HEK293T (cell line): ENCODE measurements around the gene UGCG.

Experiments
- CTCF ChIA-PET: fragments of 350-600 bp; formaldehyde crosslinking; extraction: SDS; loops from one replicate; lab custom pipeline; 2021; ENCODE audit warnings: antibody characterized with exemption, inconsistent platforms; lab: Yijun Ruan, JAX
- POLR2A ChIA-PET: fragments of 350-600 bp; formaldehyde crosslinking; extraction: SDS; loops from one replicate; lab custom pipeline; 2020; ENCODE audit warnings: antibody characterized with exemption, inconsistent platforms; lab: Yijun Ruan, JAX
- DNase-seq: peaks from one replicate; pipeline ENCODE4 v3.0.0; 2012; ENCODE audit warnings: mixed read lengths; ENCODE audit errors: extremely low spot score
- ARNT ChIP-seq: fragments of 450-650 bp; IDR thresholded peaks from 2 replicates; pipeline ENCODE4 v1.6.1; 2017; ENCODE audit warnings: mild to moderate bottlenecking
- BHLHE40 ChIP-seq: fragments of 450-650 bp; IDR thresholded peaks from 2 replicates; pipeline ENCODE4 v1.6.1; 2016; ENCODE audit warnings: mild to moderate bottlenecking, moderate library complexity, borderline replicate concordance
- CTBP1 ChIP-seq: fragments of 450-650 bp; IDR thresholded peaks from 2 replicates; pipeline ENCODE4 v1.6.1; 2016; ENCODE audit warnings: borderline replicate concordance
- ELF4 ChIP-seq: fragments of 450-650 bp; IDR thresholded peaks from 2 replicates; pipeline ENCODE4 v1.6.1; 2017; ENCODE audit warnings: antibody characterized with exemption
- FOXA1 ChIP-seq: fragments of 450-650 bp; IDR thresholded peaks from 2 replicates; pipeline ENCODE4 v1.6.1; 2016; ENCODE audit warnings: mild to moderate bottlenecking
- FOXK2 ChIP-seq: fragments of 450-650 bp; IDR thresholded peaks from 2 replicates; pipeline ENCODE4 v1.6.1; 2016; ENCODE audit warnings: mild to moderate bottlenecking
- FOXM1 ChIP-seq: fragments of 450-650 bp; IDR thresholded peaks from 2 replicates; pipeline ENCODE4 v1.6.1; 2017; ENCODE audit warnings: mild to moderate bottlenecking, borderline replicate concordance
- HDGF ChIP-seq: fragments of 450-650 bp; IDR thresholded peaks from 2 replicates; pipeline ENCODE4 v1.6.1; 2017; ENCODE audit warnings: antibody characterized with exemption, borderline replicate concordance
- L3MBTL2 ChIP-seq: fragments of 450-650 bp; conservative IDR thresholded peaks from 2 replicates; pipeline ENCODE4 v1.6.1; 2016; ENCODE audit warnings: mild to moderate bottlenecking
- LEF1 ChIP-seq: fragments of 450-650 bp; IDR thresholded peaks from 2 replicates; pipeline ENCODE4 v1.6.1; 2017; ENCODE audit warnings: mild to moderate bottlenecking, borderline replicate concordance
- NFRKB ChIP-seq: fragments of 450-650 bp; IDR thresholded peaks from 2 replicates; pipeline ENCODE4 v1.6.1; 2016; ENCODE audit warnings: mild to moderate bottlenecking, moderate library complexity
- SP1 ChIP-seq: fragments of 450-650 bp; IDR thresholded peaks from 2 replicates; pipeline ENCODE4 v1.6.1; 2017
- SUZ12 ChIP-seq: fragments of 450-650 bp; IDR thresholded peaks from 2 replicates; pipeline ENCODE4 v1.6.1; 2016; ENCODE audit warnings: mild to moderate bottlenecking
- TARDBP ChIP-seq: fragments of 450-650 bp; IDR thresholded peaks from 2 replicates; pipeline ENCODE4 v1.6.1; 2016
- ZNF384 ChIP-seq: fragments of 450-650 bp; IDR thresholded peaks from 2 replicates; pipeline ENCODE4 v1.6.1; 2016
- TF ChIP-seq, protein P1 (sequence below): fragments of 450-650 bp; IDR thresholded peaks from 2 replicates; pipeline ENCODE4 v1.6.1; 2016

Gene UGCG

DNA sequence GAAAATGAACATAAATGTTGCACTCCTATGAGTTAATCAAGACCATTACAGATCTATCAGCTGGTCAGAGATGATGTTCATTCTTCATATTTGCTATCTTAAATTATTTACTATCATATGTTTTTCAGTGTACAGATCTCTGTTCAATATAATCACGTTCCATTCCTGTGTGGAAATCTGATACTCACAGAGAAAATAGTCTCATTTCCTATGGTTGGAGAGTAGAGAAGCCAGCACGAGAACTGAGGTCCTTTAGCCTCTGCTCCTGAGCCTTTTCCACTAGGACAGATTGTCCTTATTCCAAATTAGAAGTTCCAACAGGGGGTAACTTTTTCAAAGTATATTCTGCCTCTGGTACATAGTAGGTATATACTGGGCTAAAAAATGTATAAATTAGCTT, 29.2 kb downstream of the UGCG start:
- DNase-seq: no peak
- TF ChIP-seq ARNT: no peak
- no peak for TF ChIP-seq LEF1
- TF ChIP-seq SP1: no peak
- TF ChIP-seq ELF4: no peak
- no peak for TF ChIP-seq FOXM1
- TF ChIP-seq BHLHE40: no peak
- TF ChIP-seq, protein P1, sequence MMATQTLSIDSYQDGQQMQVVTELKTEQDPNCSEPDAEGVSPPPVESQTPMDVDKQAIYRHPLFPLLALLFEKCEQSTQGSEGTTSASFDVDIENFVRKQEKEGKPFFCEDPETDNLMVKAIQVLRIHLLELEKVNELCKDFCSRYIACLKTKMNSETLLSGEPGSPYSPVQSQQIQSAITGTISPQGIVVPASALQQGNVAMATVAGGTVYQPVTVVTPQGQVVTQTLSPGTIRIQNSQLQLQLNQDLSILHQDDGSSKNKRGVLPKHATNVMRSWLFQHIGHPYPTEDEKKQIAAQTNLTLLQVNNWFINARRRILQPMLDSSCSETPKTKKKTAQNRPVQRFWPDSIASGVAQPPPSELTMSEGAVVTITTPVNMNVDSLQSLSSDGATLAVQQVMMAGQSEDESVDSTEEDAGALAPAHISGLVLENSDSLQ: no peak
- CTCF ChIA-PET: no interaction called here
- POLR2A ChIA-PET: interaction anchor here (0.9 to 1.1 kb wide), 2 partner anchors 11 to 29 kb away, joined by 3 to 4 read pairs; partner anchors contain the start of gene UGCG

DNA sequence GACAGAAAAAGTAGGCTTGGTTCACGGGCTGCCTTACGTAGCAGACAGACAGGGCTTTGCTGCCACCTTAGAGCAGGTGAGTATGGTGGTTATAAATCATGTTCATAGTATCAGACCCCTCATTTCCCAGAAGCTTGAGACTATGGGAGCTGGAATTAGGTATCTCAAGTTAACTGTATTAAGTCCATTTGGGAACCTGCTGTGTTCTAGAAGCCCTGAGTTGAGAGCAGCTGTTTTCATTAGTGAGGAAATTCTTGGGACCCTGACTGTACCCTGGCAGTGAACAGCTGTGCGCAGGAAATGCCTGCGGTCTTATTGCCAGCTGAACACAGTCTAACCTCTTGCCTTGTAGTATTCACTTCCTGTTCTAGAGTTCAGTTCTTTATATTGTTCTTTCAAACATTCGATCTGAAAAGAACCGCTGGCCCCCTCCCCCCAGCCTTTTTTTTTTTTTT, 29.8 kb downstream of the UGCG start:
- TF ChIP-seq TARDBP: no peak
- TF ChIP-seq, protein P1: no peak
- TF ChIP-seq FOXM1: no peak
- TF ChIP-seq CTBP1: no peak
- TF ChIP-seq NFRKB: no peak
- TF ChIP-seq BHLHE40: no peak
- DNase-seq: no peak
- ChIA-PET POLR2A (interaction anchor here (0.9 to 1.1 kb wide), 2 partner anchors 10 to 30 kb away, joined by 3 to 4 read pairs; partner anchors contain the start of gene UGCG), CTCF (no interaction called here)

DNA sequence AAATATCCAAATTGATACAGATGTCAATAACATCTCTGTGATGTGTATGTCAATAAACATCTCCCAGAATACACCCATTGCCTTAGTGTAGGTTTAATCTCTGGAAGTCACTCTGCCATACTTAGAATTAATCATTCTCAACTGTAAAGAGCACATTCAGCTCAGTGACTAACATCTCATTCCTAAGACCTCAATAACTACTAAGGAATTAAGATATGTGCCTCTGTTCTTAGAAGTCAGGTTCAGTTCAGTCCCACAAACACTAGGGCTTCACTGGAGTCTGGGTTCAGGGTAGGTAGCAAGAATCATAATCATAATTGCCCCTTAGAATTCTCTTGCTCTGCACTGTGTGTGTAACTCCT, 31.7 kb downstream of the UGCG start:
- POLR2A ChIA-PET: no interaction called here
- CTCF ChIA-PET: interaction anchor here (0.7 kb wide), 1 partner anchor 318 kb away, joined by 3 read pairs; no protein-coding TSS in a partner anchor
- no peak for TF ChIP-seq SP1
- no peak for DNase-seq

DNA sequence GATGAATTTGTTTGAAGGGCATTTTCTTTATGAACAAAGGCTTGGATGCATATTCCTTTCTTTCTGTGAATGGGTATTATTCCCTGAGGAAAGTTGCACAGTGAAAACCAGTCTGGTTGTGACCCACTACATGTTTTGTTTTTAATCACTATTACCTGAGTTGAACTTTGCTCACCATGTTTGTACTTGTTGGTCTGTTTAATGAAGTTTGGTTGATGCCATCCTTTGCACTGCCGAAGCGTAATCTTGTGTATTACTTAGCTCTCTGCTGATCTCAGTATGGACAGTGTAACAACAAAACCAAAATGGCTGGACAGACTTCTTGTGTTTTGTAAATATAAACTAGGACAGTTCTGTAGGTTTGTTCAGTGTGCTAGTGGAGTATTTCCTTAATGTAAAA, 38.1 kb downstream of the UGCG start:
- ChIA-PET CTCF (no interaction called here), POLR2A (no interaction called here)
- TF ChIP-seq ZNF384 (no peak), ELF4 (no peak), BHLHE40 (no peak), HDGF (no peak), LEF1 (no peak), FOXK2 (no peak), SUZ12 (no peak), L3MBTL2 (no peak), TARDBP (no peak), SP1 (no peak), NFRKB (no peak), ARNT (no peak), CTBP1 (no peak), FOXA1 (no peak), FOXM1 (no peak)
- TF ChIP-seq, protein P1: no peak
- no peak for DNase-seq

DNA sequence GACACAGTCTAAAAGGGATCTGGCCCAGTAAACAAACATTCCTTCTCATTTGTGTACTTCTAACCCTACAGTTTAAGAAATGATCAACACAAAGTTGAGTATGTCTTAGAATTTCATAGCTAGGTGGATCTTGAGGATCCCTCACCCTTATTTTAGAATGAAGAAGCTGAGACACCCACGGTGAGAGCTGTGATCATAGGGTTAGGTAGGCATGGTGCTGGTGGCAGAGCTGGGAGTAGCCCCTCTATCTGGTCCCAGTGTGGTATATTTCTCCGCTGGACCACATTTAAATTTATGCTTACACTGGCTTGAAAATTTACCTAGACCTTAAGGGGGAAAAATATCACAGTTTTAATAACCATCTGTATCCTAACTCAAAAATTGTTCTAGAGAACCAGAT, 39.8 kb downstream of the UGCG start:
- CTCF ChIA-PET: no interaction called here
- no peak for TF ChIP-seq LEF1
- no peak for TF ChIP-seq SUZ12
- TF ChIP-seq L3MBTL2: no peak
- TF ChIP-seq ARNT: no peak
- no peak for TF ChIP-seq SP1
- TF ChIP-seq FOXM1: no peak
- no peak for TF ChIP-seq ELF4
- TF ChIP-seq BHLHE40: no peak
- no peak for TF ChIP-seq CTBP1
- TF ChIP-seq TARDBP: no peak
- TF ChIP-seq ZNF384: no peak
- TF ChIP-seq, protein P1: no peak
- no peak for TF ChIP-seq HDGF
- no peak for TF ChIP-seq NFRKB
- POLR2A ChIA-PET: interaction anchor here (1.2 kb wide), 1 partner anchor 10 kb away, joined by 3 read pairs; no protein-coding TSS in a partner anchor
- no peak for DNase-seq

DNA sequence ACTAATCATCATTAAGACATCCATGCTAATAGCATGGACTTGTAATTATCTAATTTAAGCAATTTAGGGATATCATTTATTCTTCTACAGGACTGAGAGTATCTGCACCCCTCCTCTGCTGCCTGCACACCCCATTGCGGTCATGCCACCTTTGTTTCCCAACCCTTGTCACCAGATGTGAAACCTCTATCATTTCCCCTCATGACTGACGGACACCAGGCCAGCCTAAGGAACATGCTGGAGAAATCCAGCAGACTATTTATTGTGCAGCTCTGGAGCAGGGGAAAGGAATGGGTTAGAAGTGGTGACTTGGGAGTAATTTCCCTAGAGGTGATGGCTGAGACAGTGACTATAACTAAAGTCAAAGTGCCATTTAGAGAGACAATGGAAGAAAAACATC, 40.7 kb downstream of the UGCG start:
- TF ChIP-seq ARNT (no peak), FOXK2 (no peak)
- ChIA-PET POLR2A (interaction anchor here (1.2 kb wide), 1 partner anchor 11 kb away, joined by 3 read pairs; no protein-coding TSS in a partner anchor), CTCF (no interaction called here)
- DNase-seq: no peak
